NCI-H1417 treated with DMSO at 0.1 percent for 48 hours (cell line): ENCODE data around the gene WRAP73.

Source experiments
- DNase-seq: peaks from one replicate; lab custom pipeline; 2025; lab: John Stamatoyannopoulos, UW

The WRAP73 gene, protein sequence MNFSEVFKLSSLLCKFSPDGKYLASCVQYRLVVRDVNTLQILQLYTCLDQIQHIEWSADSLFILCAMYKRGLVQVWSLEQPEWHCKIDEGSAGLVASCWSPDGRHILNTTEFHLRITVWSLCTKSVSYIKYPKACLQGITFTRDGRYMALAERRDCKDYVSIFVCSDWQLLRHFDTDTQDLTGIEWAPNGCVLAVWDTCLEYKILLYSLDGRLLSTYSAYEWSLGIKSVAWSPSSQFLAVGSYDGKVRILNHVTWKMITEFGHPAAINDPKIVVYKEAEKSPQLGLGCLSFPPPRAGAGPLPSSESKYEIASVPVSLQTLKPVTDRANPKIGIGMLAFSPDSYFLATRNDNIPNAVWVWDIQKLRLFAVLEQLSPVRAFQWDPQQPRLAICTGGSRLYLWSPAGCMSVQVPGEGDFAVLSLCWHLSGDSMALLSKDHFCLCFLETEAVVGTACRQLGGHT

DNA sequence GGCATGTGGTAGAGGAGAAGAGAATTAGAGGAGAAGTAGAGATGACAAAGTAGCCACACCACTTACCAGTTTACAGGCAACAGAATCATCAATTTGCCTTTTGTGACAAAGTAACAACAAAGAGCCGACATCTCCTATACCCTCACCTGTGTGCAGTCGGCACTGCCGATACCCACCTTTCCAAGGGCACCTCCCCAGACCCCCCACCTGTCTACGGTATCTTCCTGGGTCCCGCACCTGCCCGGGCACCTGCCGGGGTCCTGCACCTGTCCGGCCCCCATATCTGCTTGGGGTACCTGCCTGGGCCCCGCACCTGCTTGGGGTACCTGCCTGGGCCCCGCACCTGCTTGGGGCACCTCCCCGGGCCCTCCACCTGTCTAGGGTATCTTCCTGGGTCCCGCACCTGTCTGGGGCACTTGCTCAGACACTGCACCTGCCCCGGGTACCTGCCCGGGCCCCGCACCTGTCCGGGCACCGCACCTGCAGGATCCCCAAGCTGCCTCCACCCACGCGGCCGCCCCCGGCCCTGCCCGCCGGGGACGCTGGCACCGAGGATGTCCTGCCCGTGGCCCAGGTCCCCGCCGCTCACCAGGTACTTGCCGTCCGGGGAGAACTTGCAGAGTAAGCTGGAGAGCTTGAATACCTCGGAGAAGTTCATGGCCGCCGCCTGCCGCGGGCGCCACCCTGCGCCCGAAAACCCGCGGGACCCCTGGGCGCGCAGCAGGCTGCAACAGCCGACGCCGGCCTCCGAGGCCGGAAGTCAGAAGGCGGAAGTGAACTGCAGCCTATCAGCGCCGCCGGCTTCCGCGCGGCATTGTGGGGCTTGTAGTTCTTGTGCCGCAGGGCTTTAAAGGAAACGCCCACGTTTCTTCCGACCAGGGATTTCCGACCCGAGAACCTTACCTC is at the start of gene WRAP73:
WRAP73 (minus strand) TSS at position 762 of the 906 bp plus-strand sequence; CDS start at position 658, 104 bp downstream.
- DNase-seq, result no peak

DNA sequence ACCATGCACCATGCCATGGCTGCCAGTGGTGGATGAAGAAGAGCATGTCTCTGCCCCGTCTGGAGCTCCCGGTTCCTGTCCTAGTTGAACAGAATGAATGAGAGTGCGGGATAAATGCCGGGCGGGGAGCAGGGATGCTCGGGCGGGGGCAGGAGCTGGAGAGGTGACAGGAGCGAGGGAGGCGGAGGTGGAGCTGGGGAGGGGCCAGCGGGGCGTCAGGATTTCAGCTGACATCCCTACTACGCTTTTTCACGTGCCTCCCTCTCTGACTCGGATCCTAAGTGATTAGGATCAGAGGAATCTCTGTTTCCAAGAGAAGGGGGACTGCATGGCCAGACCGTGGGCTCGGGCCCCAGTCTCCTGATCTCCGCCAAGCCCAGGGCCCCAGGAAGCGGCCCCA is 49.7 kb upstream of the WRAP73 start:
- no peak for DNase-seq

- no peak for DNase-seq
These were observed 48.9 kb upstream of the WRAP73 start for GRCh38 chr1:3698660-3699408.

DNA sequence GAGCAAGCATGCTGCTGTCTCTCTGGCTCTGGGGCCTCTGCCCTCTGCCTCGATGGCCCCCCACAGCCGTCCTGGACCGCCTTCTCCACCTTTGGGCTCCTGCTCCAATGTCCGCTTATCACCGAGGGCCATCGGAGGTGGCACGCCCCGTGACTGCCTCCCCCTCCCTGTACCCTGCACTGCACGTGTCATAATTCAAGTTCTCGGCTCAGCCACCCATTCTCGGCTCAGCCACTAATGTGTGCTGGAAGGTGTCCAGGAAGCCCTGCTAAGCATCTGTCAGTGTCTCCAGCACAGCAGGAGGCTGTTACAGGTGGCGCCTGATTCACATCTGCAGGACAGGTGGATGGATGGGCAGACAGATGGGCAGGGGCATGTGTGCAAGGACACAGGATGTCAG is 47.9 kb upstream of the WRAP73 start:
- peak; percentile 87 for DNase-seq

- DNase-seq, result no peak
These were observed 47.2 kb upstream of the WRAP73 start for GRCh38 chr1:3697104-3697503.

DNA sequence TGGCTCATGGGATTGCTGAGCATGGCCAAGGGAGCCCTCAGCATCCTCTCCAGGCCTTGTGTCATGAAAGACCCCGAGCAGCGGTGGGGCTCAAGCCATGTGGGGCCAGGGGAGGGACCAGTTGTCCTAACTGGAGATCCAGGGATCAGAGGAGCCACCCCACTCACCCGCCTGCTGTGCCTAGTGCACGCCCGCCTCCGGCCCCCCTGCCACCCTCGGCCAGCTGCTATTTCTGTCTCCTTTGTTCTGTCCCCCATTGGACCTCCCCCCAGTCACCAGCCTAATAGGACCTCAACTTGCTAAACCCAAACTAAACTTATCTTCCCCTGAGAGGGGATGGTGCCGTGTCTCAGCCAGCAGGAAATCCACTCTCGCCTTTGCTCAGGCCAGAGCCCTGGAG is 46.8 kb upstream of the WRAP73 start:
- no peak for DNase-seq

DNA sequence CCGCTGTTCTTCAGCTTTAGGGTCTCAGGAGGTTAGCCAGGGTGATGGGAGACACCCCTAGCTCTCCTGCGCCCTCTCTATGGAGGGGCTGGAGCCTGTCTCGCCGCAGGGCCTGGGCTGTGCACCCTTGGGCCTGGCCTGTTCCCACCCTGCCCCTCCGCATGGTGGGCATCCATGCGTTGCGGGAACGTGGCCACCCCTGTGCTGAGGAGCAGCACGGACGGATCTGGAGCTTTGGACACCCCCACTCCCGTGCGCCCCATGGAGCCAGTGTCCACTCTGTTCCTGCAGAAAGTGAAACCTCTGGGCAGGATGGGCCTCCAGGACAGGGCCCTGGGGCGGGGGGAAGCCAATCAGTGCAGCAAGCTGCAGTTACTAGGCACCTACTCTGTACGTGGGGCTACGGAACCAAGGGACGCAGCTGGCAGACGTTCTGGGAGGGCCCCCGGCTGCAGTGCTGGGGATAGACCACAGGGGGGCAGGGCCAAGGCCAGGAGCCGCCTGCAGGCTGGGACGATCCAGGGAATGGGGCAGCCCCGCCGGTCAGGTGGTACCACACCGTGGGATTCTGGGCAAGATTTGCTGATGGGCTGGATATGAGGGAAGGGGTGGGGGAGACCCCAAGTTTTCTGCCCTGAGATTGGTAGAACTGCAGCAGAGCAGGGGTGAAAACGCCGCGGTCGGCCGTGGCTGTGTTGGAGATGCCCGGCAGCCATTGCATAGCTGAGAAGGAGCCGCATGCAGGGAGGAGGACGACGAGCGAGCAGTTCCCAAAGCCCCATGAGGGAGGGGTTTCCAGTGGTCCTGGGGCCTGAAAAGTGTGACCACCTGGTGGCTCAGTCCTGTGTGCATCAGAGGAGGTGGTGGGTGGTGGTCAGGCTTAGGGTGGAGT is 45.7 kb upstream of the WRAP73 start:
- no peak for DNase-seq

GRCh38 chr1:3693321-3693720 is 43.4 kb upstream of the WRAP73 start:
- no peak for DNase-seq

DNA sequence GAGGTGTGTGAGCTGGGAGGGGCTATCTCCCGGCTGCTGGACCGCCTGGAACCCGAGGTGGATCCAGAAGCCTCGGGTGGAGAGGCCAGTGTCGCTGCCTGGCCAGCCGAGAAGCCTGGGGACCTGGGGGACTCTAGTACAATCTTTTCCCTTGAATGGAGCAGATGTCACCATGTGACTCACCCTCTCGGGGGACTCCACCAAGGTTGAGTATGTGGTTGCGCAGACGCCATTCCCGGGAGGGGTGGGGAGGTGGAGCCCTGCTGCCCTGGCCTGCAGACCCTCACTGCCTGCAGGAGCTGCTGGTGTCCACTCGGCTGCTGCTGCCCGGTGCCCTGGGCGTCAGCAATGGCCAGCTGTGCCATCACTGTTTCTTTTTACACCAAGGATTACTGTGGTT is 42.7 kb upstream of the WRAP73 start:
- no peak for DNase-seq

GRCh38 chr1:3691421-3692204 is 41.7 kb upstream of the WRAP73 start:
- no peak for DNase-seq

- no peak for DNase-seq
These were observed 40.6 kb upstream of the WRAP73 start for GRCh38 chr1:3690282-3691065.

DNA sequence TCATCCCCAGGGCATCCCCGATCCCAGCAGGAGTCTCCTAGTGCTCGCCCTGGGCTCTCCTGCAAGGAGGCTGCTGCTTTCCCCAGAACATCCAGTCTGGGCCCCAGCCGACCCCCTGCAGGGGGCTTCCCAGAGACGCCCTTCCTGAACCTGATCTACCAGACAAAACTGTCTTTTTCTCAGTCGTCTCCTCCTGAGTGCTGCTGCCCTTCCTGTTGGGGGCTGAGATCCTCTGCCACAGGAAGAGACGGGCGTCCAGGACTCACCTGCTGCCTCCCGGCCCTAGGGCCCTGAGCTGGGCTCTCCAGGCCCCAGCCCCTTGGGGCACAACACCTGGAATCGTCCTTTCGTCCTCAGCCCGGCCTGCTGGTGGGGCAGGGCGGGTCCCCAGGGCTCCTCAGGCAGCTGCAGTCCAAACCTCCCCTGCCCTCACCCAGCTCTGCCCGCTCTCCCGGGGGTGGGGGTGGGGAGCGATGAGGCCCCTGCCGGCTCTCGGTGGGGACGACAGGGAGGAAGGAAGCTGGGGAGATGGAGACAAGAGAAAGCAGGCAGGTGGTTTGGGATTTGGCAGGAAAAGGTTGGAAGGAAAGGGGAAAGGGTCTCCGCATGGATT is 39.3 kb upstream of the WRAP73 start:
- no peak for DNase-seq

DNA sequence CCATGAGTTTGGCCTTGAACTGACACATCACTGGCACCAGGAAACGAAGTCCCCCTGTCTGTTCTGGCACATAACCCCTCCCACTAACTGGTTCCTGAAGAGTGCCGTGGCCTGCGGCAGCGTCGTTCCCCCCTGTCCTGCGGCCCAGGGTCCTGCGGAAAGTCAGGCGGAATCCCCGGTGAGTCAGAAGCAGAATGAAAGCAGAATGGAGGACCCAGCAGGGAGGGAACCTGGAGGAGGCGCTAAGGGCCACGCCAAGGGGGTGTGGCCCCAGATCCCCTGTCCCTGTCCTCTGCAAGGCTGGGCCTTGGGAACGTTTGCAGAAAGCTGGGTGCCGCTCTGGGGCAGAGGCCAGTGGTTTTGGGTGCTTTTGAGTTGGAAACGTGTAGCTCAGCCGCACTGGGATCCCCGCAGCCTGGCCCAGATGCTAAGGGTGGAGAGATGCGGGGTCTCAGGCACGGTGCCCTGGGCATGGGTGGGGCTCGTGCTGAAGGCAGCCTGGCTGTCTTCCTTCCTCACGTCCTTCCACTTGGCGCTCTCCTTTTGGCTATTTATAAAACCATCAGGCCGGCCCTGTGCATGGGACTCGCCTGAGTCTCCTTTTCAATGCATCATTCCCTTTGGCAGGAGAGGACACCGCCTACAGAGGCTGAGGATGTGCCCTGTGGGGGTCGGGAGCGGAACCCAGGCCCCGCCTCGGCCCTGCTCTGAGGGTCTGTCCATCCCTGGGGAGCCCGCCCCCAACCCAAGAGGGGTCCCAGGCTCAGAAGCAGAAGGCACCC is 38.6 kb upstream of the WRAP73 start:
- DNase-seq, result no peak

DNA sequence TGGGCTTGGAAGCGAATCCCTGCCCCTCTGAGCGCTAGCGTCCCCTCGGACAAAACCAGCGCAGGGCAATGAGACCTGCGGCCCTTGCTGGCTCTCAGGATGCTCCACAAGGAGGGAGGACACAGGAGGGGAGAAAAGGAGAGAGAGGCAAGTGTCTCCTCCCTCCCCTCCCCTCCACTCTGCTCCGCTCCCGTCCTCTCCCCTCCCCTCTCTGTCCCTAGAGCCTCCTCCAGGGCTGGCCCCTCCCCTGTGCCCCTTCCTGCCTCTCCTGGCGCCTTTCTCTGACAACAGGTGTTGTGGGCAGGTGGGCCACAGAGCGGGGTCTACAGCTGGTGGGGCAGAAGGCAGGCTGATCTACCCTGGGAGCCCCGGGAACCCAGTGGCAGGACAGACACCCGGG is 37.6 kb upstream of the WRAP73 start:
- DNase-seq, result no peak

- no peak for DNase-seq
These were observed 36.0 kb upstream of the WRAP73 start for GRCh38 chr1:3685906-3686305.

DNA sequence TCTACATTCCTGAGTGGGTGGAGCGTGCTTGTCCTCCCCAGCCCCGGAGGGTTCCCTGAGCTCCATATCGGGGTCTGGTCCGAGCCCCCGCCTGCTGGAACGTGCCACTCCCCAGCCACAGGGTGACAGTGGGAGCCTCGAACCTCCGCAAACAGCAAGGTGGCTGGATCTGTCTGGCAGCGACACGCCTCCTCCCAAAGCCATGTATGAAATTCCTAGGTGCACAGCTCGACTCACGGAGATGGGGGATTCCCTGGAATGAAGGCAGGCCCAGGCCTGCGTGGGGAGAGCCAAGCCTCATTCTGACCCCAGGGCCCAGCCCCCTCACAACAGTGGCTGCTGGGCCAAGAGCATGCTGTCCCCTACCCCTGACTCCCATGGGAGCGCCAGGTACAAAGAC is 35.3 kb upstream of the WRAP73 start:
- DNase-seq, result no peak

GRCh38 chr1:3683992-3684391 is 34.1 kb upstream of the WRAP73 start:
- no peak for DNase-seq

- no peak for DNase-seq
These were observed 33.3 kb upstream of the WRAP73 start for GRCh38 chr1:3683197-3683596.
